Measurements from ENCODE around the gene GJB5.

Gene GJB5

DNA sequence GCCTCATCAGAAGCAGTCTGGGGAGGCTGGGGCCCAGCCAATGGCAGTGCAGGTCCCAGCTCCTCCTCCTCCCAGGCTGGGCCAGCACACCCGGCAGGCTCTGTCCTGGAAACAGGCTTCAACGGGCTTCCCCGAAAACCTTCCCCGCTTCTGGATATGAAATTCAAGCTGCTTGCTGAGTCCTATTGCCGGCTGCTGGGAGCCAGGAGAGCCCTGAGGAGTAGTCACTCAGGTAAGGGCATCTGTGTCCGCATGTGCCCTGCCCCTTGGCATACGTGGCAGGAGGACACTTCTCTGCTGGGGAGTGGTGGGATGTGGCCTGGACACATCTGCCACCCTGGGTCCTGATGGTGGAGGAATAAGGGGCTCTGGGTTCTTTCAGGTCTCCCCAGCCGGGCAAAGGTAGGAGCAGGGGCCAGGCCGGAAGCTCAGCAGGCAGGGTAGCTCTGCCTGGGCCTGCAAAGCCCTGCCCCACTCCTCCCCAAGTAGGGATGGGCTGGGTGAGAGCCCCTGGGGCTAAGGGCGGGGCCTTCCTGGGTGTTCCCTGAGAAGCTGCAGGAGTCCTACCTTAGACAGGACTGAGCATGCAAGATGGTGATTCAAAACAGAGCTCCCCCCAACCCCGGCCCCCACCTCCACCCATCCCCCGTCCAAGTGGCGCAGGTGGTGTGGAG lies at the start of gene GJB5:
Gene GJB5, plus strand, starts transcription at position 84 of the 674 bp plus-strand sequence. CDS start 2,284 bp downstream, outside the sequence.
- H3K27me3 Mint-ChIP-seq (ENCODE audit: low read depth) = no peaks in the 10 kb centered on the region
- no peaks in the 10 kb centered on the region for H3K9me3 Mint-ChIP-seq
- H3K36me3 Mint-ChIP-seq (ENCODE audit: low read depth) = no peaks in the 10 kb centered on the region
- DNase-seq (ENCODE audit: low spot score) = no peak
- no peak within 1 kb of the TSS for H3K27ac Mint-ChIP-seq
- no peaks in the 10 kb centered on the region for H3K4me1 Mint-ChIP-seq (ENCODE audit: low read depth)
- H3K4me3 Mint-ChIP-seq = no peak within 1 kb of the TSS

DNA sequence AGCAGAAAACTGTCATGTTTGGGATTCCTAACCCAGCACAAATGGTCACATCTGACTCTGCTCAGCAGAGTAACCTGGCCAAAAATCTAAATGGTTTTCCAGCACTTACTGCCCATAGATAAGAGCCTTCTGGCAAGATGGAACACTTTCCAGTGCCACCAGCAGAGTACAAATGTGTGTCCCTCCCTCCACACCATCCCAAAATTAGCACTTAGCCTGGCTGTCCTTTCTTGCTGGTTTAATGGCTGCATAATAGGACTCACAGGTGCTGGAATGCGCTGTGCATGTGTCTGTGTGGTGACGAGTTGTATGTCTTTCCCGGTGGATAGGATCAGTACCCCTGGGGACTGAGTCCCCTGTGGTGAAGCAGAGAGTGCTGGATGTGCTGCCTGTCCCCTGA lies 49.8 kb upstream of the GJB5 start:
- H3K27me3 Mint-ChIP-seq (ENCODE audit: low read depth) = peaks cover 2% of the 10 kb centered on the region
- H3K4me1 Mint-ChIP-seq (ENCODE audit: low read depth) = no peaks in the 10 kb centered on the region
- no peak overlapping the region for H3K4me3 Mint-ChIP-seq
- DNase-seq (ENCODE audit: low spot score) = no peak
- H3K9me3 Mint-ChIP-seq = no peaks in the 10 kb centered on the region
- H3K36me3 Mint-ChIP-seq (ENCODE audit: low read depth) = no peaks in the 10 kb centered on the region
- no peak overlapping the region for H3K27ac Mint-ChIP-seq

DNA sequence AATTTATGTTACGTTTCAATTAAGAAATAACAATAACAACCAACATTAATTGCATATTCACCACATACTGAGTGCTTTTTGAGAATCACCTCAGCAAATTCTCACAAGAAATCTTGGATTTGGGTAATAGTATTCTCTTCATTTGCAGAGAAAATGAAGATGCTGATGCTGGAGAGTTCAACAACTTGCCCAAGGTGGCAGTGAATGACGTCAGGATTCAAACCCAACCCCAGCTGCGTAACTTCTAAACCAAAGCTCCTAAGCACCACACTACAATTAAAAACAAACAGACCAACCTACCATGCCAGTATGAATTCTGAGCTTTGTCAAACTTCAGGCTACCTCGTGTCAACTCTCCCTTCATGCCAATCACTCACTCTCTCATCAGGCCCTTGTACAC lies 46.7 kb upstream of the GJB5 start:
- peaks cover 2% of the 10 kb centered on the region for H3K27me3 Mint-ChIP-seq (ENCODE audit: low read depth)
- no peak overlapping the region for H3K4me3 Mint-ChIP-seq
- H3K4me1 Mint-ChIP-seq (ENCODE audit: low read depth) = no peaks in the 10 kb centered on the region
- H3K36me3 Mint-ChIP-seq (ENCODE audit: low read depth) = no peaks in the 10 kb centered on the region
- no peak for DNase-seq (ENCODE audit: low spot score)
- H3K9me3 Mint-ChIP-seq = no peaks in the 10 kb centered on the region
- H3K27ac Mint-ChIP-seq = no peak overlapping the region

DNA sequence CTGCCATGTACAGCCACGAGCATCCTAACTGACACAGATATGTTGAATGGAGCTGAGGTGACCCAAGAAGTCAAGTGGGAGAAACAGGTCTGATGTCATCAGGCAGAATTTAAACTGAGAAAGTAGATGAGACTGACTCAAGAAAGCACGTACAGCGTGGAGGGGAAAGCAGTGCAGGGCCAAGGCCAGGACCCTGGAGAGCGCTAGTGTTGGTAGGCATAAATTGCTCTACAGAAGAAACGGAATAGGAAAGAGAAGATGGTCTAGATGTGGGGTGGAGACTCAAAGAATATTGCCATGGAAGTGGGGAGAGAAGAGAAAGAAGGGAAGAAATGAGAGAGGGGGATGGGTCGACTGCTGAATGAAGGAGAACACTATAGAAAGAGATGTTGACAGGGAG lies 45.3 kb upstream of the GJB5 start:
- no peaks in the 10 kb centered on the region for H3K36me3 Mint-ChIP-seq (ENCODE audit: low read depth)

DNA sequence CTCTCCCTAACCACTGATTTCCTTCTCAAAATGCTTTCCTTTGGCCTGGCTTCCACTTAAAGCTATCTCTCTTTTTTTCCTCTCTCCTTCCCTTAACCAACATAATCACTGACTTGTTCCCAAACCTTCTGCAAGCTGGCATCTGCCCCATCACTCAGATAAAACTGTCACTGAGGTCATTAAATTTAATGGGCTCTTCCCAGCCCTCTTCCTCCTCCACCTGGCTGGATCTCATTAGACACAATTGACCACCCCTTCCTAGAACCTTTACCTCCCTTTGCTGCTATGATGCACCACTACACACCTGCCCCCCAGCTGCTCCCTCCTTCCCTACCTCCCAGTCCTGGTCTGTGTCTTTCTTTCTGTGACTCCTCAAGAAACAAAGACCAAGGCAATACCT lies 44.0 kb upstream of the GJB5 start:
- H3K4me1 Mint-ChIP-seq (ENCODE audit: low read depth) = no peaks in the 10 kb centered on the region

More for the DNA sequence above, 45.3 kb upstream of the GJB5 start:
- DNase-seq (ENCODE audit: low spot score) = no peak
- no peak overlapping the region for H3K4me3 Mint-ChIP-seq
- no peaks in the 10 kb centered on the region for H3K9me3 Mint-ChIP-seq
- no peaks in the 10 kb centered on the region for H3K4me1 Mint-ChIP-seq (ENCODE audit: low read depth)
- H3K27me3 Mint-ChIP-seq (ENCODE audit: low read depth) = no peaks in the 10 kb centered on the region
- no peak overlapping the region for H3K27ac Mint-ChIP-seq

DNA sequence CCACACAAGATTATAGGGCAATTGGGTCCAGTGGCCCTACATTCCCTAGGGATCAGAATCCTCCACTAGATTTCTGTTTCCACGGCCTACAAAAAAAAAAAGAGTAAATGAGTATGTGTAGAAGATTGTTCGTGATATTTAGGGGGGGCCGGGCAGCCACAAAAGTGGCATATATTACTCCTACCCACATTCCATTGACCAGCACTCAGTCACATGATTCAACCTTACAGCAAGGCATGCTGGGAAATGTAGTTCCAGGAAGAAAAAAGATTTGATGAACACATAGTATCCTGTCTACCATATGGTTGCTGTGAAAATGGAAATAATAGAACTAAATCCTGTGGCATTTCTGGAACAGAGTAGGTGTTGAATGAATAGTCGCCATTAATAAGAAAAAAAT lies 43.4 kb upstream of the GJB5 start:
- no peaks in the 10 kb centered on the region for H3K4me1 Mint-ChIP-seq (ENCODE audit: low read depth)
- H3K4me3 Mint-ChIP-seq = no peak overlapping the region
- no peaks in the 10 kb centered on the region for H3K36me3 Mint-ChIP-seq (ENCODE audit: low read depth)
- H3K9me3 Mint-ChIP-seq = no peaks in the 10 kb centered on the region
- peaks cover 2% of the 10 kb centered on the region for H3K27me3 Mint-ChIP-seq (ENCODE audit: low read depth)
- DNase-seq (ENCODE audit: low spot score) = no peak
- no peak overlapping the region for H3K27ac Mint-ChIP-seq

More for the DNA sequence above, 44.0 kb upstream of the GJB5 start:
- Mint-ChIP-seq H3K27ac (no peak overlapping the region), H3K9me3 (no peaks in the 10 kb centered on the region), H3K36me3 (ENCODE audit: low read depth) (no peaks in the 10 kb centered on the region), H3K4me3 (no peak overlapping the region), H3K27me3 (ENCODE audit: low read depth) (peaks cover 2% of the 10 kb centered on the region)
- no peak for DNase-seq (ENCODE audit: low spot score)

DNA sequence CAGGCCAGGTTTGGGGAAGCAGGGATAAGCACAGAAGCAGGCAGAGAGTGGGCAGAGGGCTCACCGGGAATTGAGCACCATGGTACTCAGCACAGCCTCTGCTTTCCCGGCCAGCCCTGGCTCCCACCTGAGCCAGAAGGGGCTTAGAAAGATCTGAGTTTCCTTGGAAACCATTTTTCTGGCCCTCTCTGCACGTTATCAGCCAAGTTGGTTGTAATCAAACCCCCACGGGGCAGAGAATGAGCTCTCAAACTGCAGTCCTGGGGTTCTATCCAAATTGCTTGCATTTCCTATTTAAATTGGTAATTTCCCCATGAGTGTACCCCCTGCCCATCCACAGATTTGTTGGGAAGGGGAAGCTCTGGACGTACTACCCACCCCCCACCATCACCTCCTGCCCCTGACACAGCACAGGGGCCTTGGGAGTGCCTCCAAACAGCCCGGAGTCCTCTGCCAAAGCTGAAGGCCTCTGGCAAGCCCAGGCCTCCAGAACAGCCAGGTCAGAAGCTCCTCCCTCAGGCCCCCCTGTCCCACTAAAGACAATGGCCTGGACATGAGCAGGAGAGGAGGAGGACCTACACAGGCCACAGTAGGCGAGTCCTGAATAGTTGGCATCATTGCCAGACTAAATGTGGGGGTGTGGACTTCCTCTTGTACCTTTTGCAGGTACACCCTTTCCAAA lies 42.7 kb upstream of the GJB5 start:
- DNase-seq (ENCODE audit: low spot score) = no peak
- no peak overlapping the region for H3K27ac Mint-ChIP-seq
- H3K9me3 Mint-ChIP-seq = no peaks in the 10 kb centered on the region
- H3K4me3 Mint-ChIP-seq = no peak overlapping the region
- peaks cover 2% of the 10 kb centered on the region for H3K27me3 Mint-ChIP-seq (ENCODE audit: low read depth)
- no peaks in the 10 kb centered on the region for H3K36me3 Mint-ChIP-seq (ENCODE audit: low read depth)
- H3K4me1 Mint-ChIP-seq (ENCODE audit: low read depth) = no peaks in the 10 kb centered on the region

DNA sequence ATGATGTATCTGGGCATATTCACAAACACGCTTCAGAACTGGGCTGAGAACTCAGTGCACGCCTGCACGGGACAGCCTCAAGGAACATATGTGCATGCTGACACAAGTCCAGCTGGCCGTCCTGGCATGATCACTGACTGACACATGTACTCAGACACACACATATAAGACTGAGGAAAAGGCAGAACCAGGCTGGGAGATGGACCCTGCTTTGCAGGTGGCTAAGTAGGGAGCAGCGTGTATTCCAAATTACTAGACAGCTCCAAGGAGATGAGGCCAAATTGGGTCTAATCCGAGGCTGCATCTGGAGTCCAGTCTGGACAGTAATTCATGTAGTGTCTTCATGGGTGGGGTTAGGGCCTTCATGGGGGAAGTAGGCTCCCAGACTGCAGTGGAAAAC lies 41.4 kb upstream of the GJB5 start:
- Mint-ChIP-seq H3K27ac (no peak overlapping the region), H3K4me1 (ENCODE audit: low read depth) (no peaks in the 10 kb centered on the region), H3K9me3 (no peaks in the 10 kb centered on the region), H3K4me3 (no peak overlapping the region), H3K27me3 (ENCODE audit: low read depth) (peaks cover 2% of the 10 kb centered on the region), H3K36me3 (ENCODE audit: low read depth) (no peaks in the 10 kb centered on the region)
- no peak for DNase-seq (ENCODE audit: low spot score)

DNA sequence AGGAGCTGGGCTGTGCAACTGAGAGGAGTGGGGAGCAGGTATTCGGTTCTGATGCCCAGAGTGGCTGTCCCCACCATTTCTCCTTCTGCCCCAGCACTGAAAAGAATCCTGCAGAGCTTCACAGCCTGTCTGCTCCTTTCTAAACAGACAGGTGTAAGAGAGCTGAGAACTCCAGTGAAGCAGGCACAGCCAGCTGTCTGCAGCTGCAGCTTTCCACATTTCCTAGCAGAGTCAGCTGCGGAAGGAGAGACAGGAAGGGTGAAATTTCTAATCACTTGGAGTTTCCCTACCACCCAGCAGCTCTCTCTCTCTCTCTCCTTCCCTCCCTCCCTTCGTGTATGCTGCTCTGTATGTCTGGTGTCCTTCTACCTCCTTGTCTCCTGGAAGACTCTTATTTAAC lies 40.5 kb upstream of the GJB5 start:
- peaks cover 2% of the 10 kb centered on the region for H3K27me3 Mint-ChIP-seq (ENCODE audit: low read depth)
- H3K4me3 Mint-ChIP-seq = no peak overlapping the region
- no peak for DNase-seq (ENCODE audit: low spot score)
- H3K36me3 Mint-ChIP-seq (ENCODE audit: low read depth) = no peaks in the 10 kb centered on the region
- no peaks in the 10 kb centered on the region for H3K4me1 Mint-ChIP-seq (ENCODE audit: low read depth)
- no peaks in the 10 kb centered on the region for H3K9me3 Mint-ChIP-seq
- no peak overlapping the region for H3K27ac Mint-ChIP-seq

DNA sequence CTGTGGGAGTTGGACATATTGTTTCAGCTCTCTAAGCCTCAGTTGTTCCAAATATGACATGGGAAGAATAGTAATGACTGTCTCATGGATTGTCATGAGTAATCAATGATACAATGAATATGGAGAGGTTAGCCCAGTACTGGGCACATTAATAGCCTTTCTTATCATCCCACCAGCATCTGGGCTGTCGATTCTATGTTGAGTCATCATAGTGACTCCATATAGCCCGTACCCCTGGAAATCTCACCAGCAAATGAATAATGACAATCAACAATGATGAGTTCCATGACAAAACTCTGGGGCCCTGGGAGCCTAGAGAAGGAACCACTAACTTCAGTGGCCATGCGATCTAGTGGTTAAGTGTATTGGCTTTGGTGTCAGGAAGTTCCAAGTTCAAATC lies 39.7 kb upstream of the GJB5 start:
- H3K4me1 Mint-ChIP-seq (ENCODE audit: low read depth) = no peaks in the 10 kb centered on the region
- H3K27ac Mint-ChIP-seq = no peak overlapping the region
- DNase-seq (ENCODE audit: low spot score) = no peak
- H3K9me3 Mint-ChIP-seq = no peaks in the 10 kb centered on the region
- H3K4me3 Mint-ChIP-seq = no peak overlapping the region
- no peaks in the 10 kb centered on the region for H3K36me3 Mint-ChIP-seq (ENCODE audit: low read depth)
- H3K27me3 Mint-ChIP-seq (ENCODE audit: low read depth) = peaks cover 5% of the 10 kb centered on the region

DNA sequence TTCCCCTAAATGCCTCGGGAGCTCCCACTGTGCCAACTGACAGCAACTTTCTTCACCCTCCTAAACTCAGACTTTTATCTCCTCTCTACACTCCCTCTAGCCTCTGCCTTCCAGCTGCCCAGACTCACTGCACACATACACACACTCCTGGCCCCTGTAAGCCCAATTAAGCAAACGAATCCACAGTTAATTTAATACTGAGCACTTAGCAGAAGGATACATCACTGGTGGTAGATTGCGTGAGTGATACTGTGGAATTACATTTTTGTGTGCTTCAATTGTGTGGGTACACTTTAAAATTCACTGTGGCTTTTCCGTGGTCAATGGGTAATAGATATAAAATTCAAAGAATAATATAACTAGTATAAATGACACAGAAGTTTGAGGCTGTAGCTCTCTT lies 33.6 kb upstream of the GJB5 start:
- no peak overlapping the region for H3K4me3 Mint-ChIP-seq
- H3K27me3 Mint-ChIP-seq (ENCODE audit: low read depth) = peaks cover 11% of the 10 kb centered on the region
- no peak for DNase-seq (ENCODE audit: low spot score)

DNA sequence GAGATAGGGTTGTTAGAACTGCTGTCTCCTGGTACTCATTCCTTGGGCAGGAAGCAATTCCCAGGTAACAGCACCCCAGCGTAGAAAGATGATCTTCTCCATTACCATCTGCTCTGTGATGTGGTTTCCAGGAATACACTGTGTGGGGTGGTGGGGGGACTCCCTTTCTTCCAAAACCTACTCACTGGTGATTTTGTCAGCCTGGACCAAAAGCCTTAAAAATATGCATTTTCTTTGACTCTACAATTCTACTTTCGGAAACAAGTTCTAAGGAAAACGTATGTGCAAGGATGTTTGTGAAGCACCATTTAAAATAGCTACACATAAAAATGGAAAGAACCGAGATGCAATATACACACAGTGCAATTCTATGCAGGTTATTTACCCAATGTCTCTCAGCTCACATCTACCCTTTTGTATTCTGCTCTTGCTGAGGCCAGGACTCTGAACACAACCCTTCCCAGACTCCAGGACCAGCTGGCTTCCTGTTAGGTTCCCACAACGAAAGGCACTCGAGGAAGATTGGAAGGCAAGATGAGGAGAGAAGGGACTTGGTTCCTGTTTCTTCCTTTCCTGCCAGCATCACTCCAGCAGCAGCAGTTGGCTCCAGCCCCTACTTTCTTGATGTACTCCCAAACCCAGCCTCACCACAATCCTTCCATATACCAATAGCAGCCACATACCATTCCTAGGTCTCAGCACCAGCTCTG lies 33.0 kb upstream of the GJB5 start:
- no peaks in the 10 kb centered on the region for H3K9me3 Mint-ChIP-seq
- no peak for DNase-seq (ENCODE audit: low spot score)
- H3K4me1 Mint-ChIP-seq (ENCODE audit: low read depth) = no peaks in the 10 kb centered on the region
- no peaks in the 10 kb centered on the region for H3K36me3 Mint-ChIP-seq (ENCODE audit: low read depth)
- H3K27me3 Mint-ChIP-seq (ENCODE audit: low read depth) = peaks cover 11% of the 10 kb centered on the region
- H3K4me3 Mint-ChIP-seq = no peak overlapping the region
- no peak overlapping the region for H3K27ac Mint-ChIP-seq

More for the DNA sequence above, 33.6 kb upstream of the GJB5 start:
- Mint-ChIP-seq H3K36me3 (ENCODE audit: low read depth) (no peaks in the 10 kb centered on the region), H3K27ac (no peak overlapping the region), H3K4me1 (ENCODE audit: low read depth) (no peaks in the 10 kb centered on the region), H3K9me3 (no peaks in the 10 kb centered on the region)

DNA sequence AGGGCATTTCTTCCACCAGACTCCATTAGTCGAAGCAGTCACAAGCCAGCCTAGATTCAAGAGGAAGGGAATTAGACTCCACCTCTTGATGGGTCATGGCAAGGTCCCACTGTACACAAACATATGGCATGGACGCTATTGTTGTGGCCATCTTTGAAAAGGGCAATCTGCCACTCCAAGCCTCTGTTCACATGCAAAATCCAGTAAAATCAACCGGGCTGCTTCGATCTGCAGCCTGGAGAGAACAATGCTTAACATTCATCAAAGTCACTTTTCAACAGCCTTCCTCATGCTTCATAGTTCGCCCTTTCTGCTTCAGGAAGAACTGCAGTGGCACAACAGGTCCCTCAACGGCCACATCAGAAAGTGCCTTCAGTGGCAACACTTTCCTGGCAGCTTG lies 28.0 kb upstream of the GJB5 start:
- DNase-seq (ENCODE audit: low spot score) = no peak
- Mint-ChIP-seq H3K27ac (no peak overlapping the region), H3K9me3 (no peaks in the 10 kb centered on the region), H3K27me3 (ENCODE audit: low read depth) (peaks cover 5% of the 10 kb centered on the region), H3K4me1 (ENCODE audit: low read depth) (no peaks in the 10 kb centered on the region), H3K36me3 (ENCODE audit: low read depth) (no peaks in the 10 kb centered on the region), H3K4me3 (no peak overlapping the region)

DNA sequence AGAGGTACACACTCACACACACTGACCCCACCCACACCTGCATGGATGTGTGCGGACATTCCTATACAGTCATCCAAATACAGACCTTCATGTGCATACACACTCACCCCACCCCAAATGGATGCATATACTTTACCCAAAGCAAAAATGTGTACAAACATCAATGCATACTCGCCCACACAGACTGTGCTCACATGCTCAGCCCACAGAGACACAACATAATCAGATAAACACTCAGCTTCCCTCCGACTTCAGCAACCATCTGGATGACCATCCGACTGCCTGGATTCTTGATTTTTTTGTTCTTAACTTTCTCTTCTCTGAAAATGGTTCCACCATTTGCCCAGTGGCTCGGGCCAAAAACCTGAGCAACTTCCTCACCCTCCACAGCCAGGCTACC lies 24.4 kb upstream of the GJB5 start:
- Mint-ChIP-seq H3K4me3 (no peak overlapping the region), H3K36me3 (ENCODE audit: low read depth) (no peaks in the 10 kb centered on the region), H3K9me3 (no peaks in the 10 kb centered on the region), H3K4me1 (ENCODE audit: low read depth) (no peaks in the 10 kb centered on the region), H3K27ac (no peak overlapping the region), H3K27me3 (ENCODE audit: low read depth) (no peaks in the 10 kb centered on the region)
- no peak for DNase-seq (ENCODE audit: low spot score)
